Ascending aorta (tissue), 2 donors: ENCODE data around the gene CCNB1. TPM values are rescaled to one million over a fixed set of nuclear protein-coding genes. Genes with fewer than 3 reads are reported as not detected.
"Not testable (repeated sequence)": the region's sequence is repeated elsewhere in the genome, so short reads cannot be mapped to it uniquely, and the experiment has no call there.

Source experiments
- DNase-seq, 2 donors: peaks; one replicate each; pipeline ENCODE4 v3.0.0-alpha.2; 2019; ENCODE audit warnings: low spot score in 2 of 2
- H3K27ac ChIP-seq, 2 donors: fragments of 200-600 bp; sonication (generic); one replicate each; pipeline ENCODE4 v1.5.1; 2016 to 2017; ENCODE audit warnings: mild to moderate bottlenecking in 1 of 2
- H3K27me3 ChIP-seq: fragments of 200-600 bp; sonication (generic); one replicate; pipeline ENCODE4 v1.5.1; 2017
- H3K36me3 ChIP-seq, 2 donors: fragments of 200-600 bp; sonication (generic); one replicate each; pipeline ENCODE4 v1.5.1; 2016
- H3K4me1 ChIP-seq, 2 donors: fragments of 200-600 bp; sonication (generic); one replicate each; pipeline ENCODE4 v1.5.1; 2016 to 2017; ENCODE audit warnings: mild to moderate bottlenecking in 1 of 2
- H3K4me3 ChIP-seq, 2 donors: fragments of 200-600 bp; sonication (generic); one replicate each; pipeline ENCODE4 v1.5.1; 2016 to 2017; ENCODE audit warnings: mild to moderate bottlenecking in 1 of 2
- H3K9me3 ChIP-seq, 2 donors: fragments of 200-600 bp; sonication (generic); one replicate each; pipeline ENCODE4 v1.5.1; 2016
- CTCF ChIP-seq, 3 experiments: fragments of 200-600 bp in 2 of 3; fragments of 450-650 bp in 1 of 3; sonication (generic) in 2 of 3; IDR thresholded peaks; one replicate each; pipeline ENCODE4 v1.5.1; 2016 to 2019; ENCODE audit warnings: antibody characterized with exemption in 3 of 3, mild to moderate bottlenecking in 1 of 3, moderate library complexity in 1 of 3
- intact Hi-C: fragments of 100-400 bp; cut with DNase I; formaldehyde crosslinking; loops from one replicate; pipeline ENCODE4 v1.15.1; 2023
- total RNA-seq: library from RNA; depleted of rRNA; stranded (reverse); fragments of >200 nt; gene quantifications from one replicate; pipeline ENCODE4 v1.1.0, GENCODE V29; 2016

CCNB1 gene
- total RNA-seq, 1 donor from 2014 or later = 16.0 TPM

- Histone ChIP-seq H3K9me3 (peaks cover 0 to 7% of the 10 kb centered on the region in 2 donors), H3K27ac (no peak overlapping the region), H3K36me3 (peaks cover under 1 to 5% of the 10 kb centered on the region in 2 donors), H3K4me1 (no peaks in the 10 kb centered on the region), H3K27me3 (no peaks in the 10 kb centered on the region), H3K4me3 (no peak overlapping the region)
- no peak for DNase-seq
- intact Hi-C loops = no loop called here
- no peak for TF ChIP-seq CTCF (IDR thresholded peaks at IDR 0.05)
Observed at GRCh38 chr5:69136293-69136692, 30.7 kb upstream of the CCNB1 start.

- DNase-seq, H3K9me3 ChIP-seq, H3K27me3 ChIP-seq, intact Hi-C loops, H3K4me3 ChIP-seq, H3K27ac ChIP-seq, H3K36me3 ChIP-seq, H3K4me1 ChIP-seq: not testable (repeated sequence)
Observed at GRCh38 chr5:69137208-69137607, 29.7 kb upstream of the CCNB1 start.

- H3K4me3 ChIP-seq = no peak overlapping the region
- DNase-seq = no peak
- H3K36me3 ChIP-seq = peaks cover 0 to 5% of the 10 kb centered on the region in 2 donors
- no peak for TF ChIP-seq CTCF (IDR thresholded peaks at IDR 0.05)
- peaks cover 0 to 7% of the 10 kb centered on the region in 2 donors for H3K9me3 ChIP-seq
- no peak overlapping the region for H3K27ac ChIP-seq
- H3K27me3 ChIP-seq = no peaks in the 10 kb centered on the region
- intact Hi-C loops = no loop called here
- no peaks in the 10 kb centered on the region for H3K4me1 ChIP-seq
Observed at GRCh38 chr5:69137807-69138206, 29.1 kb upstream of the CCNB1 start.

GRCh38 chr5:69138766-69139165 is 28.2 kb upstream of the CCNB1 start:
- no peak for TF ChIP-seq CTCF (IDR thresholded peaks at IDR 0.05)
- Histone ChIP-seq H3K36me3 (peaks cover 0 to 5% of the 10 kb centered on the region in 2 donors), H3K9me3 (peaks cover 0 to 7% of the 10 kb centered on the region in 2 donors), H3K27ac (no peak overlapping the region), H3K4me3 (no peak overlapping the region), H3K27me3 (no peaks in the 10 kb centered on the region), H3K4me1 (no peaks in the 10 kb centered on the region)
- intact Hi-C loops = no loop called here
- DNase-seq = no peak

GRCh38 chr5:69140239-69140638 is 26.7 kb upstream of the CCNB1 start:
- intact Hi-C loops, H3K4me1 ChIP-seq, H3K4me3 ChIP-seq, H3K27ac ChIP-seq, DNase-seq, H3K27me3 ChIP-seq, H3K9me3 ChIP-seq, H3K36me3 ChIP-seq: not testable (repeated sequence)

GRCh38 chr5:69140827-69141226 is 26.1 kb upstream of the CCNB1 start:
- DNase-seq = no peak
- intact Hi-C loops = no loop called here

GRCh38 chr5:69148576-69148975 is 18.4 kb upstream of the CCNB1 start:
- H3K27ac ChIP-seq, H3K4me1 ChIP-seq, DNase-seq, H3K9me3 ChIP-seq, H3K27me3 ChIP-seq, intact Hi-C loops, H3K4me3 ChIP-seq, H3K36me3 ChIP-seq: not testable (repeated sequence)

More at GRCh38 chr5:69140827-69141226, 26.1 kb upstream of the CCNB1 start:
- Histone ChIP-seq H3K27ac (no peak overlapping the region), H3K4me1 (no peaks in the 10 kb centered on the region), H3K4me3 (no peak overlapping the region), H3K27me3 (no peaks in the 10 kb centered on the region), H3K9me3 (peaks cover 0 to 7% of the 10 kb centered on the region in 2 donors), H3K36me3 (no peaks in the 10 kb centered on the region)
- TF ChIP-seq CTCF (IDR thresholded peaks at IDR 0.05) = no peak
